CD4-positive, alpha-beta T cell treated with Interleukin-6 at 100 ng/mL for 8 hours (primary cell): ENCODE measurements around the gene ADRB2.
A peak's percentile ranks its signal among the peaks of the same experiment; 100 is the strongest.

ENCODE experiments used
- DNase-seq: peaks from one replicate; pipeline ENCODE4 v3.0.0-alpha.2; 2020; ENCODE audit warnings: mixed read lengths, low spot score

ADRB2 gene

DNA sequence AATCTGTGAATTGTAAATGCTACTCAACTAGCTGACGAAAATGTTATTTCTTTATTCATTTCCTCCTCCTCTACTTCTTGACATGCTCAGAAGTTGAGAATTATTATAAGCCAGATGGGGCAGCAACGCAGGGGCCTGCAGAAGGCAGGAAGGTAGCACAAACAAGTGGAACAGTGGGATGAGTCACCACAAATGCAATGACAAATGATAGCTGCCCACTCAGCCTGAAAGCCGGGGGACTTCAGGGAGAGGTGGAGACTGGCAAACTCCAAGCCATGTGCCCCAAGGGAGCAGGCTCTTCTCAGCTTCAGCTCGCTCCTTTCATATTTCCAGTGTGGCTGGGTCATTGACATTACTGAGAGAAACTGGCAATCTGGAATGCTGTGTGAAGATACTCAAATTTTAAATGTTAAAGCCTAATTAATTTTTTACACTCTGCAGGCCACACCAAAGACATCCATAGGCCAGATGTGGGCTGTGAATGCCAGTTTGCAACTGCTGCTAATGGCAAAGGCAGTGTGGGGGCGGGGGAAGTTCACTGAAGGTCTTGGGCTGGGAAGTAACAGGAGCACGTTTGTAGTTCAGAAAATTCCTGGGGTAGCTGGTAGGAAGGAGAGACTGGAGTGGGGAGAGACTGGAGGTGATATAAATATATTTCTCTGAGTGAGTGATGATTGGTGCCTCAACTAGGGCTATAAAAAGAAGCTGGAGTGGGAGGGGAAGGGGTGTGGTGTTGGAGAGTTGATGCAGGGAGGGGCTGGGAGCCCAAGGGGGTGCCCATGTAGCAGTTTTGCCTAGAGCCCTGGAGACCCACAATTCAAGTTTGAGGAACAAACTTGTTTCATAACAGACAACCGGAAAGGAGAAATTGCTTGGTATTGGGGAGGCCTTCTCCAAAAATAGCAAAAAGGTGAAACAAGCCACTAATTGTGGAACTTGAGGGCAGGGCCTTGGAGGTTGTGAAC, 20.8 kb upstream of the ADRB2 start:
- no peak for DNase-seq

DNA sequence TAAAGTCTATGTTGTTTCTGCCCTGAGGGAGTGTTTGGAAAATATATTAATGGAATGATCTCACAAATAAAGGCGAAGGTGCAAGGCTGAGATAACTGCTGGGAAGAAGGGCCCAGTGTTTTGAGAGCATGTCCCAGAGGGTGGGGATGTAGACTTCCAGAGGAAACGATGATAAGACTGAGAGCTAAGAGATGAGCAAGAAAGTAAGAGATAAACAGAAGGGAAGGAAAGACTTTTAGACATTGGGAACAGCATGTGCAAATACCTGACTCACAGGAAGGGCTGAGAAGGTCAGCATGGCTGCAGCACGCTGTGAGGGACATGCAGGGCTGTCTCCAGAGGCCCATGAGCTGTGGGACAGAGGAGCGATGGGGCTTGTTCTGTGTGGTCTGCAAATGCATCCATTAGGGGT, 19.9 kb upstream of the ADRB2 start:
- DNase-seq: no peak

DNA sequence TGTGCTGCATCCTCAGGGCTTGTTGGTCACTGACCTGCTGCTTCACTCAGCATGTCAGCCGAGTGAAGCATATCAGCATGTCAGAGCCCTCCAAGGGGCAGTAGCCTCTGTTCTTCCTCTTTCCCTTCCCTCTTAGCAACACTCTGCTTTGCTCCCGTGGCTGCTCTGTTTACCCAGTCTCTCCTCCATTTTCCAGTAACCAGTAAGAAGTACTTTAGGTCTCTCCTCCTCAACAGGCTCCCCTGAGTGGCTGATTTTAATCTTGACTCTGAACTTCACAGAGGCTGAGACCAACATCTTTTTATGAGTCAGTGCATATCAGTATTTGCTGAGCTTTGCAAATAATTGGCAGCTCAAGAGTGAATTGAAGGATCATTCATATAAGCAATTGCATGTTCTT, 18.6 kb upstream of the ADRB2 start:
- DNase-seq: no peak

DNA sequence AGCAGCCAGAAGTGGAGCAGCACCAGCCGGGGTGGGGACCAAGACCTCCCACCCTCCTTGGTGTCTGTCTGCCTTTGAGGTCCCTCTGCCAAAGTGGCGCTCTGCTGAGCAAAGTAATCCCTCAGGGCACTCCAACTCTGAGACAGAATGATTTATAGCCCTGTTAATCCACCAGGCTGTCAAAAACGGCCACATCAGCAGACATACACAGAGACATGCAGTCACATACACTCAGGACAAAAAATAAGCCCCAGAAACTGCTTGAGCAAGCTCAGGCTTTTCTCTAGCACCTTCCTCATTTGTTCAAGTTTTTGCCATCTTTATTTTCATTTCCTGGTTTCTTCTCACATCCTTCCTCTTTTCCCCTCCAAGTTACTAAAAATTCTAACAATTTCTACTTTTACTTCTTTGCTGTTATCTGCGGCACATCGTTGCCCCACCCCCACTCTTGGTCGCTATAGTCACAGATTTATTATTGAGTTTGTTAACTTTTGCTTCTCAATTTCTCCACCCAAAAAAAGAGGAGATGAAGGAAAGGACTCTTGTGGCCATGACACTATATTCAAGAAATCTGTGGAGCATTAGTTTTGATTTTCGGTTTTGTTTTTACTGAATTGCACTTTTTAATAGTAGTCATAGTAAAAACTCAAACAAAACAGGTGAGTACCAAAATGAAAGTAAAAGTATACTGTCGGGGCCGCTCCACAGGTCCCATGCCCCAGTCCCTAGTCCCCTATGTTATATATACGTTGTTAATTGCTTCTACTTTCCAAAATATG, 17.4 kb upstream of the ADRB2 start:
- peak; percentile 34 for DNase-seq

DNA sequence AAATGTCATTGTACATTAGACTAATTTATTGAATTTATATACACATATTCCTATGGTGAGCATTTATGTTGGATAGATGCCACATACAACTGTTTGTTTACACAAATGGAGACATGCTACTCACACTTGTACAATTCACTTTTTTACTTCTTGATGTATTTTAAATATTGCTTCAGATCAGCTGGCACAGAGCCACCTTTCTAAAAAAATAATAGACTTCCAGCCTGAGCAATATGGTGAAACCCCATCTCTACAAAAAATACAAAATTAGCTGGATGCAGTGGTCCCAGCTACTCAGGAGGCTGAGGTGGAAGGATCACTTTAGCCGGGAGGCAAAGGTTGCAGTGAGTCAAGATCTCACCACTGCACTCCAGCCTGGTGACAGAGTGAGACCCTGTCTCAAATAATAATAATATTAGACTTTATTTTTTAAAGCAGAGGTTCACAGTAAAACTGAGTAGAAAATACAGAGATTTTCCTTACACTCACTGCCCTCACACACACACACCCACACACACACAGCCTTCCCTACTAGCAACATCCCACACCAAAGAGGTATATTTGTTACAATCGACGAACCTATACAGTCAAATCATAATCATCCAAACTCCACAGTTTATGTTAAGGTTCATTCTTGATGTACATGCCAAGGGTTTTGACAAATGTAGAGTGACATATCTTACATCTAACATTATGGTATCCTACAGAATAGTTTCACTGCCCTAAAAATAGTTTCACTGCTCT, 16.5 kb upstream of the ADRB2 start:
- no peak for DNase-seq

DNA sequence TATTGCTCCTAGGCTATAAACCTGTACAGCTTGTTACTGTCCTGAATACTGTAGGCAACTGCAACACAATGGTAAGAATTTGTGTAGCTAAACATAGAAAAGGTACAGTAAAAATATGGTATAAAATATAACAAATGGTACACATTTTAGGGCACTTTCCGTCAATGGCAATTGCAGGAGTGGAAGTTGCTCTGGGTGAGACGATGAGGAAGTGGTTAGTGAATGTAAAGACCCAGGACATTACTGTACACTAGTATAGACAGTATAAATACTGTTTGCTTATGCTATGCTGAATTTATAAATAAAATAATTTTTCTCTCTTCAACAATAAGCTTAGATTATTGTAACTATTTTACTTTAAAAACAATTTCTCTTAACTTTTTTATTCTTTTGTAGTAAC, 15.6 kb upstream of the ADRB2 start:
- DNase-seq: no peak

DNA sequence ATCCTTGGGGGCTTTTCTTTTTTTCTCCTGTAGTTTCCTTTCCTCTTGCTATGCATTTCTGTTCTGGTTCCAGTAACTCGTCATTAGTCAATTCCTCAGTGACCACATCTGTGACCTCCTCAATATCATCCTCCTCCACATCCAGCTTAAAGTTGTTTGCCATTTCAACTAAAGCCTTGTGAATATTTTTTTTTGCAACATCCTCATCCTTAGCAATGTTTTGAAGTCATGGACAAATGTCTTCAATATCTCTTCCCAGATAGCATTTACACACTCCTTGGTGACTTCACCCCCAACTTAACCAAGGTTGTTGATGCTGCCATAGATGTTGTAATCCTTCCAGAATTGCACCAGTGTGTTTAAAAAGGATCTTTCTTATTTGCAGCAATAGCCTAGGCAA, 14.7 kb upstream of the ADRB2 start:
- no peak for DNase-seq

DNA sequence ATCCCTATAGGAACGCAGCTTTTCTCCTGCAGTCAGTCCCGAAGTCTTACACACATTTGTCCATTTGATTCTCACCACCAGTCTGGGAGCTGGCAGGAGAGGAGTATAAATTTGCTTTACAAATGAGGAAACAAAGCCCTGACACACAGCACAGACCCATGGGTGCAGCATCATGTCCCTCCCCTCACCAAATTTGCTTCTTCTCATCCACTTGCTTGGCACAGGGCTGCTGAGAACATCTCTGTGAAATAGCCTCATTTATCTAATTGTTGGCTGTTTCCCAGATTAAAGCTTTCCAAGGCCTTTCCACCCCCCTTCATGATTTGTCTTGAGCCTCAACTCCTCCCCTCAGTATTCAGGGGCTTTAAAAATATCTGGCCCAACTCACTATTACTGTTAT, 11.3 kb upstream of the ADRB2 start:
- DNase-seq: no peak

DNA sequence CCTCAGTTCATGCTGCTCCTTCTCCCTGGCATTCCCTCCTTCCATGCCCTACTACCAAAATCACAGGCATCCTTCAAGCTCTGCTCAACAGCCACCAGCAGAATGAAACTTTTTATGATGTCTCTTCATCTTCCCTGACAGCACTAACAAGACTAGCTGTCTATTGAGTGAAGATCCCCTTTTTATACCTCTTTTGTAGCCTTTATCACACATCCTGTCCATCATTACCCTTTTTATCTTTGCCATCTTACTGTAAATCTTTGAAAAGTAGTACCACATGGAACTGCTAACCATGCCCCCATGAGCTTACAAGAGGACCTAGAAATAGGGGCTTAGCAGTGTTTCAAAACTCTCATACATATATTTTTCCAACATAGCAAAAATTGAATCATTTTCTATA, 10.8 kb upstream of the ADRB2 start:
- DNase-seq: no peak

DNA sequence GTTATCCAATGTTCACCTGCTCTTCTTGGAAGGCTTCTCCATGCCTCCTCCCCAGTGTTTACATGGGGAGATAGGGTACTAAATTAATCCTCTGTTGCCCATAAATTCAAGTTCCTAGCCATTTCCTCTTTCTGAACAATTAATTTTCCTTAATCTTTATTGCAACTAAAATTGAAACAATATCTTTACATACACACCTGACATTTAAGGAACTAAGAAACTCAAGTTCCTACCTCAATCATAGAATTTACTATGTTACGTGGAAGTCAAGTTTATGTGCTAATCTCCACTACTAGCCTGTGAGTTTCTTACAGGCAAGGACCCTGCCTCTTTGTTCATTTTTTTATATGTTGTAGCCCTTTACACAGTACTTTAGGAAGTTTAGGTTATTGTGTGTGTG, 10.1 kb upstream of the ADRB2 start:
- no peak for DNase-seq

DNA sequence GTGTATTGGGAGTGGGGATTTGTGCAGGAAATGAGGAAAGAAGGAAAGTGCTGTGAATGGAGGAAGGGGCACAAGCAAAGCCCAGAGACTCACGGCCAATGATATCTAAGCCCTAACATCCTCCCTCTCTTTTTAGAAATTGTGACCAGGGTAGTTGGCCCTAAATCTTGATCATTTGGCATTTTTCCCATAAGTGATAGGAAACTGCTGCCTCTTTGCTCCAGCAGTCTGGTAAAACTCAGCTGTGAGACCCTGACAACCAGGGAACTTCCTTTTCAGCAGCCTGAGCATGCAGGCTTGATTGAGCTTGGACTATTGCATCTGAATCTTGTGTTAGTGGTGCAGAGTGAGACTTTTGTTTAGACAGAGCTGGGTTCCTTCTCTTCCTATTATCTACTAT, 9.6 kb upstream of the ADRB2 start:
- DNase-seq: no peak

DNA sequence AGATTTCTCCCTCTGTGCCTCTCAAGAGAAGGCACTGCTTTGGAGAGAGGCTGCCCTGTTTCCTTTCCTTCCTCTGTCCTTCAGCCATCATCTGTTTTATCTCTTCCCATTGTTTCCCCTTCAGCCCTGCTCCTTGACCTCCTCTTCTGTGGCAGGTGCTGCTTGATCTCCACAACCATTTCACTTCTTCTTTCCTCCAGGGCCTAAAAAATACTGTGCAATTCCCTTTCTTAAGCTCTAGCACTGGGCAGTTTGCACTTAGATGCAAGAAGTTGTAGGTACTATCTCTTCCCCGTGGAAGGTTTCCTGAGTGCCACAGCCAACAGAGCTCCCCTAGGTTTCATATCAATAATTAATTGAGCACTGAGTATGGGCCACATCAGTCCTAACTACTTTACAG, 8.8 kb upstream of the ADRB2 start:
- DNase-seq: no peak

DNA sequence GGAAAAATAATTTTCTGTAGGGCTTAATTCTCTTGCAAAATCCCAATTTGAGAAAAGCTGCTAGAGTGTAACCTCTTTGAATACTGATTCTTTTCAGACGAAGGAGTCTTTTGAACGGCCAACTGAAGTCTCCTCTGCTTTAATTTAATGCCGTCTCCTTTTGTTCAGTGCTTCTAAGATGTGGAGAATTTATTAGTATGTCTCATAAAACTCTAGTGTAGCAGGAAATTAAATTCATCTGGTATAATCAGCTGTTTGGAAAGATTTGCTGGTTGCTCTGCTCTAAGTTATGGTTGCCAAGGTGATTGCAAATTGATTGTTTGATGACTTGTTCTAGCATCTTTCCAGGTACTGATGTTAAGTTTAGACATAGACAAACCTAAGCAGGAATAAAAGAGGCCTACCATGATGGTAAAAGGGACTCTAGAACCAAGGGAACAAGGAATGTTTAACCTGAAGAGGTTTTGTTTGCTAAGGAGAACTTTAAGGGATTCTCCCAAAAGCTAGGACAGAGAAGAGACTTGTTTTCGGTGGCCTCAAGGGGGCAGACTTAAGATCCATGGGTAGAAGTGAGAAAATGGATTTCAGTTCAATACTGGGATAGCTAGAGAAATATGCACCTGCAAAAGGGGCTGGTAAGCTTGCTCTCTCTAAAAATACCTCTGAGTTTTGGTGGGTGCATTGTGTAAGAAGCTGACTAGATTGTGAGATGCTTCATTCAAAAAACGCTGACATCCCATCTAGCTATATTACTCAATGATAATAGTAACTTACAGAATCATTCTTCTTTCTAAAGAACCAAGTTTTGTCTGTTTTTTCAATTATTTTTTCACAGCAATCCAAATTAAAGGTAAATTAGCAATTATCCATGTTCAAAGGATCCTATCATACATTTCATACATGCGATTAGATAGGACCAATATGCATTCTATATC, 5.7 kb upstream of the ADRB2 start:
- no peak for DNase-seq

DNA sequence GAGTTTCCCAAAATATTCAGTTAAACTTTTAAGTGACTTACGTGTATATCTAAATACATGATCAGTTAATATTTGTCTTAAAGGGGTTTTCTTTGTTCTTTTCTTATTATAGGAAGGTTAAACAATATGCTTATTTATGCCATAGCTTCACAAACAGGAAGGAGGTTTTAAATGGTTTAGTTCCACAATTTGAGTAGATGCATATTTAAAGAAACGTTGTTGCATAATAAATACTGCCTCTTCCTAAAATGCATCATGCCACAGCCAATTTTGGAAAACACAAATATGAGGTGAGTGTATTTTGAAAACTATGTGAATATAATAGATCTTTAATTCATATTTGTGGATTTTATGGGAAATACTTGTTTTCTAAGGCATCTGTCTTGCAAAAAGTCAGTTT, 2.5 kb upstream of the ADRB2 start:
- DNase-seq: no peak

DNA sequence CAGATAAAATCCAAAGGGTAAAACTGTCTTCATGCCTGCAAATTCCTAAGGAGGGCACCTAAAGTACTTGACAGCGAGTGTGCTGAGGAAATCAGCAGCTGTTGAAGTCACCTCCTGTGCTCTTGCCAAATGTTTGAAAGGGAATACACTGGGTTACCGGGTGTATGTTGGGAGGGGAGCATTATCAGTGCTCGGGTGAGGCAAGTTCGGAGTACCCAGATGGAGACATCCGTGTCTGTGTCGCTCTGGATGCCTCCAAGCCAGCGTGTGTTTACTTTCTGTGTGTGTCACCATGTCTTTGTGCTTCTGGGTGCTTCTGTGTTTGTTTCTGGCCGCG, 727 bp upstream of the ADRB2 start:
- DNase-seq: no peak

DNA sequence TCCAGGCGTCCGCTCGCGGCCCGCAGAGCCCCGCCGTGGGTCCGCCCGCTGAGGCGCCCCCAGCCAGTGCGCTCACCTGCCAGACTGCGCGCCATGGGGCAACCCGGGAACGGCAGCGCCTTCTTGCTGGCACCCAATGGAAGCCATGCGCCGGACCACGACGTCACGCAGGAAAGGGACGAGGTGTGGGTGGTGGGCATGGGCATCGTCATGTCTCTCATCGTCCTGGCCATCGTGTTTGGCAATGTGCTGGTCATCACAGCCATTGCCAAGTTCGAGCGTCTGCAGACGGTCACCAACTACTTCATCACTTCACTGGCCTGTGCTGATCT, 294 bp downstream of the ADRB2 start:
- DNase-seq: no peak

DNA sequence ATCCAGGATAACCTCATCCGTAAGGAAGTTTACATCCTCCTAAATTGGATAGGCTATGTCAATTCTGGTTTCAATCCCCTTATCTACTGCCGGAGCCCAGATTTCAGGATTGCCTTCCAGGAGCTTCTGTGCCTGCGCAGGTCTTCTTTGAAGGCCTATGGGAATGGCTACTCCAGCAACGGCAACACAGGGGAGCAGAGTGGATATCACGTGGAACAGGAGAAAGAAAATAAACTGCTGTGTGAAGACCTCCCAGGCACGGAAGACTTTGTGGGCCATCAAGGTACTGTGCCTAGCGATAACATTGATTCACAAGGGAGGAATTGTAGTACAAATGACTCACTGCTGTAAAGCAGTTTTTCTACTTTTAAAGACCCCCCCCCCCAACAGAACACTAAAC, 1.3 kb downstream of the ADRB2 start:
- no peak for DNase-seq

DNA sequence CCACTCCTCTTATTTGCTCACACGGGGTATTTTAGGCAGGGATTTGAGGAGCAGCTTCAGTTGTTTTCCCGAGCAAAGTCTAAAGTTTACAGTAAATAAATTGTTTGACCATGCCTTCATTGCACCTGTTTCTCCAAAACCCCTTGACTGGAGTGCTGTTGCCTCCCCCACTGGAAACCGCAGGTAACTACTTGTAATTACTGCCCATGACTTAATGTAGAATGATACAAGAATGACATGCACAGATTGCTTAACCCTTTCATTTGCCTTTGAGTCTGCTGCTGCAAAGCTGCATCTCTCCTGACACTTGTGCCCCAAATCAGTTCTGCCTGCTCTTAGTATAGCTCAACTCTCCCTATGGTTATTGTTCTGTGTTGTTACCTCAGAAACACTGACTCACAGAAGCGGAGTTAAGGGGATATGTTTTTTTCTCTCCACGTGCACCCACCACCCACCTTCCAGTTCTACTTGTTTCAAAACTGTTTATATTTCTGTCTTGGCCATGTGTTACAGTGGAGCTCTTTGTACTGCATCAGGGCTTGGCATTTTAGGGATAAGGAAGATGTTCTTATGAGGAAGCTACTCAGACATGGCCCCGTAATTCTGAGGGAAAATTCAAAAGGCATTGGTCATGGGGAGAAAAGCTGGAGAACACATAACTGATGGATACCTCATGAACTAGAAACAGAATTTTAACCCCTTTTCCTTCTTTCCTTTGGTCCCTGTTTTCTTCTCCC, 2.3 kb downstream of the ADRB2 start:
- no peak for DNase-seq

DNA sequence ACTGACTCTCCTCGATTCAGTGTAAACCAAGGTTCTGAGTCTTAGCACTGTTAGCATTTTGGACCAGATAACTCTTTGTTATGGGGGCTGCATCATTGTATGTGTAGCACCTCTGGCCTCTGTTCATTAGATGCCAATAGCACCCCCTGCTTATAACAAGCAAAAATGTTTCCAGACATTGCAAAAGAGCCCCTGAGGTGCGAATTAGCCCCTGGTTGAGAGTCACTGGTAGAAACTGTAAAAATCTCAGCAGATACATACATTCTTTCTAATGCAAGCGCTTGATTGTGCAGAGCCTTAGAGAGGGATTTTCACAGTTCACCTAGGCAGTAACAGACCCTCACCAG, 2.8 kb downstream of the ADRB2 start:
- DNase-seq: no peak

DNA sequence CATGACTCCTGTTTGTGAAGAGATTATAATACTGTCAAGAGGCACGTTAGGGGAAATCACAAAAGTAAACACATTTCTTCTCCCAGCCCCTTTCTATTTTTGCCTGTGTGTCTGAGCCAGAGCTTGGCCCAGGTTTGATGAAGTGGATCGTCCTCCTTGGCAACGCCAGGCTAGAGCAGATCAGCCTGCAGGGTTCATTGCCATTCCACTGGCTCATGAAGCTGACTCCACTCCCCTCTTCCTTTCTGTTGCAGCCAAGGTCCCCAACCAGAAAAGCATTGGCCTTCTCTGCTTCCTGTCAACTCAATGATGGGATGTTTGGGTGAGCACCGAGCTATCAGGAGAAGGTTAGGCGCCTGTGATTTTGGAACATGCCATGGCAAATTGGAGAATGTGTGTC, 3.3 kb downstream of the ADRB2 start:
- DNase-seq: no peak

DNA sequence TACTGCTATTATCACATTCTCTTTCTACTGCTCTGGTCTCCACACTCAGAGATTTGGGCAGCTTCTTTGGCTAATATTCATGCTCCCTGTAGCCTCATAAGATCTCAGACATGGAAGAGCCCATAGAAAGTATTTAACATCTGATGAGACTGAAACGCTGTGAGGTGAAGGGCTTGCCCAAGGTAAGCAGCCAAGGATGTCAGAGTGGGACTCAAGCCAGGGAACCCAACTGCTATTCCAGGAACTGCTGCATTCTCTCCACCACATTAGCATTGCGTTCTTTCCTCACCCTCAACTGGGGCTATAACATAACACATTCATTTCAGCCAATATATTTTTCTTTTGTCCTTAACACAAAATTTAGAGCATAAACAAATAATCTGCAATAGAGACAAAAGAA, 3.8 kb downstream of the ADRB2 start:
- DNase-seq: no peak
